T-helper 2 cell treated with Interferon-gamma antibody and Interleukin-4, amounts not matched to agents 5 μg/mL and 100 μg/mL, for 36 hours (primary cell): ENCODE measurements around the gene FAM222A.

Experiments used
- DNase-seq: peaks from one replicate; pipeline ENCODE4 v3.0.0; 2021; ENCODE audit warnings: low spot score
- H3K27ac Mint-ChIP-seq: one replicate; pipeline ENCODE4 v1.8.0; 2021; ENCODE audit warnings: mild to moderate bottlenecking, mixed read lengths
- H3K27me3 Mint-ChIP-seq: one replicate; pipeline ENCODE4 v1.8.0; 2021; ENCODE audit warnings: low read depth, mixed read lengths
- H3K36me3 Mint-ChIP-seq: one replicate; pipeline ENCODE4 v1.8.0; 2021; ENCODE audit warnings: low read depth, mixed read lengths
- H3K4me1 Mint-ChIP-seq: one replicate; pipeline ENCODE4 v1.8.0; 2021; ENCODE audit warnings: low read depth, mixed read lengths
- H3K4me3 Mint-ChIP-seq: one replicate; pipeline ENCODE4 v1.8.0; 2022; ENCODE audit warnings: mild to moderate bottlenecking, moderate library complexity, mixed read lengths
- H3K9me3 Mint-ChIP-seq: one replicate; pipeline ENCODE4 v1.8.0; 2021; ENCODE audit warnings: mixed read lengths

Gene FAM222A

DNA sequence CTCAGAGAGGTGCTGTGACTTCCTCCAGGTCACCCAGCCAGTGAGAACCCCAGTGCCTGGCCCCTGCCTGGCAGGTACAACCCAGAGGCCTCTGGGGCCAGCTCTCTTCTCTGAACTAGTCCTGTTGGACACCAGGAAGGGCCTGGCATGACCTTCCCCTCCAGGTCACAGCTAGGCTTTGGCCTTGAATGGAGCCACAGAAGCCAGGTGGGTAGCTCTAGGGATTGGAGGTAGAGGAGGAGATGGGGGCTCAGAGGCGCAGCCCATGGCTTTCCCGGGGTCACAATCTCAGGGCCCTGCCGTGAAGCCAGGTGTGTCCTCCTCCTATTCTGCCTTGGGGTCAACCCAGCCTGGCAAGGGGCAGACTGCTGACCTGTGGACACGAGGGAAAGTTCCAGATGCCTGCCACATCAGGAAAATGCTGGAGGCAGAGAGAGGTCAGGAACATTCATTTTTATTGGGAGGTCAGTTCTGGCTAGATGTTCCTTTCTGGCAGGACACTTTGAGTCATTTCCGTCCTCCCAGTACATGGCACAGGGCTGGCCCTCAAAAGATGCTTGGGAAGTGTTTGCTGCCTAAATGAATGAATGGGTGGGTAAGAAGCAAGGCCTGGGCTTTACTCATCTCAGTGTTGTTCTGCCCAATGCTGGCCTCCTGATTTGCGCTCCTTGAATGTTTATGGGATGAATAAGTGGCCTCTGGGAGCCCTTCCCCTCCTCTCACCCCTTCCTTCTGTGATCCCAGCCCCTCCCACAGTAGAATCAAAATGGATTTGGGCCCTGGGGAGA is 25.4 kb downstream of the FAM222A start:
- Mint-ChIP-seq H3K4me1 (no peaks in the 10 kb centered on the region), H3K27me3 (peaks cover 19% of the 10 kb centered on the region), H3K27ac (no peak overlapping the region), H3K9me3 (no peaks in the 10 kb centered on the region), H3K36me3 (no peaks in the 10 kb centered on the region), H3K4me3 (no peak overlapping the region)
- DNase-seq: no peak

GRCh38 chr12:109739747-109740693 is 26.4 kb downstream of the FAM222A start:
- Mint-ChIP-seq H3K27me3 (peaks cover 11% of the 10 kb centered on the region), H3K27ac (no peak overlapping the region), H3K36me3 (no peaks in the 10 kb centered on the region), H3K4me3 (no peak overlapping the region), H3K9me3 (no peaks in the 10 kb centered on the region), H3K4me1 (no peaks in the 10 kb centered on the region)
- no peak for DNase-seq

- H3K36me3 Mint-ChIP-seq: no peaks in the 10 kb centered on the region
- H3K4me1 Mint-ChIP-seq: no peaks in the 10 kb centered on the region
- H3K27me3 Mint-ChIP-seq: peaks cover 9% of the 10 kb centered on the region
- no peak overlapping the region for H3K4me3 Mint-ChIP-seq
- no peak overlapping the region for H3K27ac Mint-ChIP-seq
- DNase-seq: no peak
- H3K9me3 Mint-ChIP-seq: no peaks in the 10 kb centered on the region
Measured at GRCh38 chr12:109740694-109741245, 27.1 kb downstream of the FAM222A start.

DNA sequence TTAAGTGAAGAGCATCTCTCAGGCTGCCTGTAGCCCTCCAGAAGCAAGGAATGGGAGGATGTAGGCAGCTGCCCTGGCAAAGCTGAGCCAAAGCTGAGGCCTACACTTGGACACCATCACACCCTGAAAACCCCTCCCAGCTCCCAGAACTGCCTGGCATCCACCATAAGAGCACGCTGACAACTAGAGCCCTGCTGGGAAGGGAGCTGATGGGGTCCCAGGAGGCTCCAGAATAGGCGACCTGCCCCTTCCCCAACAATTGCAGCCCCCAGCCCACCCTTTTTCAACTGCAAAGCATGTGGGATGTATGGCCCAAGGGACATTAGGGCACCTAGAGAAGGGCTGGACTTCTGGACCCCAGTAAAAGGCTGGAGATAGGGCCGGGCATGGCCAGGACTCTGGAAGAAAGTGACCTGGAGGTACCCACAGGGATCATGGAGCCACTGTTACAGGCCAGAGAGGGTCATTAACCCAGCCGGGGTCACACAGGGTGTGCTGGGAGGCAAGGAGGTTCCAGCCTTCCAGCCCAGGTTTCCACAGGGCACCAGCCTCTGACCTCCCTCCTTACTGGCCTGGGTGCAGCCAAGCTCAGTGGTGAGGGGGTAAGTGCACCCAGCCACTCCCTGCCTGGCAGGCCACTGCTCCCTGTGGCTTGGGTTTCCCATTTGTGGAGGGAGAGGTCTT is 27.8 kb downstream of the FAM222A start:
- H3K36me3 Mint-ChIP-seq: no peaks in the 10 kb centered on the region
- H3K9me3 Mint-ChIP-seq: no peaks in the 10 kb centered on the region
- H3K4me1 Mint-ChIP-seq: no peaks in the 10 kb centered on the region
- peaks cover 7% of the 10 kb centered on the region for H3K27me3 Mint-ChIP-seq
- DNase-seq: no peak
- no peak overlapping the region for H3K27ac Mint-ChIP-seq
- H3K4me3 Mint-ChIP-seq: no peak overlapping the region

- H3K4me3 Mint-ChIP-seq: no peak overlapping the region
- DNase-seq: no peak
- no peak overlapping the region for H3K27ac Mint-ChIP-seq
- H3K27me3 Mint-ChIP-seq: peaks cover 7% of the 10 kb centered on the region
- H3K4me1 Mint-ChIP-seq: no peaks in the 10 kb centered on the region
- H3K36me3 Mint-ChIP-seq: no peaks in the 10 kb centered on the region
- H3K9me3 Mint-ChIP-seq: no peaks in the 10 kb centered on the region
Measured at GRCh38 chr12:109741970-109742703, 28.5 kb downstream of the FAM222A start.

DNA sequence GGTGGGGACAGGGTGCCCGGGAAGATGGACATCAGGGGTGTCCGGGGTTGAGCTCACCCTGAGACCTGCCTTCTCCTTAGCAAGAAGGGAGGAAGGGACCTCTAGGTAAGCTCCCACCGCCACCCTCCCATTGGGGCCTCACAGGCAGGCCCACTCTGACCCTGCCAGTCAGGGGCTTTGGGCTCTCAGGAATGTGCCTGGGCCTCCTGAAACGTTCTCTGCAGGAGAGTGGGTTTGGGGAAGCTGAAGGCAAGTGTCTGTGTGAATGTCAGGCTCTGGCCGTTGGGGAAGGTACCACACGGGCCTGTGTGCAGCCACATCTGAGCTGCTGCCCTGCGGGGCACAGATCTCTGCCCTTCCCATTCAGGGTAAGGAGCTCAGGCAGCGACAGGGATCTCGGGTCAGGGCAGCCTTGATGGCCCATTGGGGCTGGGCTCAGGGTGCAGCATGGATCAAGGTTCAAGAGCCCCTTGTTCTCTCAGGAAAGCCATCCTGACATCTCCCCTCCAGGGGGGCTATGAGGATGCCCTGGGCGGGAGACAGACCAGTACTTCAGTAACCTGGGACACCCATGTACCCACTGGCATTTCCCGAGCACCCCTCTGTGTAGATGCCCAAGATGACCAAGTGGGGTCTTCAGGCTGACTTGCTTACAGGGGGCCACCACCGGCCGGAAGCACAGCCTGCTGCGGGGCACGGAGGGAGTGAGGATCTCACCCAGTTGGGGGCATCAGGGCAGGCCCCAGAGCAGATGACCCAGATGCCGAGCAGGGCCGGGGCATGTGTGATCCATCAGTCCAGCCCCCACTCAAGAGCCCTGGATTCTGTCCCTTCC is 29.7 kb downstream of the FAM222A start:
- no peak for DNase-seq

GRCh38 chr12:109744026-109744425 is 30.4 kb downstream of the FAM222A start:
- Mint-ChIP-seq H3K4me3 (no peak overlapping the region), H3K27me3 (peaks cover 16% of the 10 kb centered on the region), H3K36me3 (no peaks in the 10 kb centered on the region), H3K4me1 (no peaks in the 10 kb centered on the region), H3K9me3 (no peaks in the 10 kb centered on the region), H3K27ac (no peak overlapping the region)
- DNase-seq: no peak

More for the DNA sequence above, 29.7 kb downstream of the FAM222A start:
- H3K27ac Mint-ChIP-seq: no peak overlapping the region
- H3K9me3 Mint-ChIP-seq: no peaks in the 10 kb centered on the region
- H3K4me1 Mint-ChIP-seq: no peaks in the 10 kb centered on the region
- H3K27me3 Mint-ChIP-seq: peaks cover 13% of the 10 kb centered on the region
- H3K36me3 Mint-ChIP-seq: no peaks in the 10 kb centered on the region
- no peak overlapping the region for H3K4me3 Mint-ChIP-seq

DNA sequence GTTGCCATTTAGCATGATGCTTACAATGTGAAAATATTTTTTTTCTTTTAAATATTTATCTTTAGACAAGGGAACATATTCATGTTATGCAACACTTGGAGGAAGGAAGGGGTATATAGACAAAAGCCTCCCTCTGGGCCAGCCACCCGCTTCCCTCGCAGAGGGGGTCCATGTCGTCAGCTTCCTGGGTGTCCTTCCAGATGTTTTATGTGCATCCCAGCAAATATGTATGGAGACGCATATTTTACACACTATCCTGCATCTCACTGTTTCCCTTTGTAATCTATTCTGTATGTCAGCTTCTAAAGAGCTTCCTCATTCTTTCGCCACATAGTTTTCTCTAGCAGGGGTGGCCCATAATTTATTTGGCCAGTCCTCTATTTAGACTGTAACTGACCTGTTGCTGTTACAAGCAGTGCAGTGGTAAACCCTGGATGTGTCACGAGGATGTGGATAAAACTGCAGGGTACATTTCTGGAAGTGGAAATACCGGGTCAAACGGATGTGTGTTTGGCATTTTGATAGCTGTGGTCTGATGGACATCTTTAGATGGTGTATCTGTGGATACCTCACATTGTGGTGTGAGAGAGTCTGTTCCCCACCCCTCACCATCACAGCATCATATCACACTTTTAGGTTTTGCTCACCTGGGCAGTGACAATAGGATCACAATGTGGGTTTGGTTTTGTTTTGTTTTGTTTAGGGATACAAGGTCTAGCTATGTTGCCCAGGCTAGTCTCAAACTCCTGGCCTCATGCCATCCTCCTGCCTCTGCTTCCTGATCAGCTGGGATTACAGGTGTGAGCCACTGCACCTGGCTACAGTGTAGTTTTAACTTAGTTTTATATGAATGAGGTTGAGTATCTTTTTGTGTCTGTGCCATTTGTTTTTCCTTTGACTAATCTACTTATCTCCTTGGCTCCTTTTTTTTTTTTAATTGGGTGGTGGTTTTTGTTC is 31.6 kb downstream of the FAM222A start:
- Mint-ChIP-seq H3K36me3 (no peaks in the 10 kb centered on the region), H3K4me1 (no peaks in the 10 kb centered on the region), H3K9me3 (no peaks in the 10 kb centered on the region), H3K4me3 (no peak overlapping the region), H3K27me3 (peaks cover 18% of the 10 kb centered on the region), H3K27ac (no peak overlapping the region)
- no peak for DNase-seq

DNA sequence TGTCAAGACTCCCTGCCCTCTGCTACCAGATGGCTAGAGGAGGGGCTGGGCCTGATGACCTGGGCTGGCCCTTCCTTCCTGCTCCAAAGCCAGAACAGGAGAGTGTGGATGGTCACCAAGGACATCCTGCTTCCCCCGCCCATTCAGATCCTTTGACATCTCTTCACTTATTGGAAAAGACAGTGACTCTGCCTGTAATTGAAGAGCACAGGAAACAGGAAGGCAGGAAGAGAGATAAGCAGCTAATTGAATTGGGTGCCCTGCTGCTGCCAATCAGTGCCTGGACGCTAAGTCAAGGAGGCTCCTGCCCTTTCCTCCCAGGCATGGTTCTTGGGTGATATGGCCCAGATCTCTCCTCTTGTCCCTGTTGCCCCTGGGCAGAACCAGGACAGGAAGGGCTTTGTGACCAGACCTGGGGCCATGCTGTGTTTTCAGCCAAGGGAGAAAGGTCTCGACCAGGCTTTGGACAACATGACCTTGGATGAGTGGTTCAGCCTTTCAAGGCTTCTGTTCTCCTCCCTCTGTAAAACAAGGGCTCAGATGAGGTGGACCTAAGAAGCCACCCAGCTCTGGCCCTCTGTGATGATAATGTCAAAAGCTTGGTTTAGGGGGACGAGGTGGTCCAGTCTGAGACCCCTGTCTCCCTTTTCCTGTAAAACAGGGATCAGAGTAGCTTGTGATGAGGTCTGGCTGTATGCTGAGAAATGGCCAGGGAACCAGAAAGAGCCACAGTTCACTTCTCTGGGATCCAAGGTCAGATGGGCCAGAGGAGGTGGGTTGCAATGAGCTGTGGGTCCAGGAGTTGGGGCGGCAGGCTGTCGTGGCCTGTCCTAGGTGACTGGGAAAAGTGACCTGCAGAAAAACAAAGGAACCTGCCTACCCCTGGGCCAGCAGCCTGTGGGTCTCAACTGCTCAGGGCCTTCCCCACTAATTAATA is 38.8 kb downstream of the FAM222A start:
- no peak overlapping the region for H3K27ac Mint-ChIP-seq
- H3K36me3 Mint-ChIP-seq: no peaks in the 10 kb centered on the region
- no peak for DNase-seq
- no peaks in the 10 kb centered on the region for H3K4me1 Mint-ChIP-seq
- H3K4me3 Mint-ChIP-seq: no peak overlapping the region
- H3K27me3 Mint-ChIP-seq: peaks cover 22% of the 10 kb centered on the region
- peaks cover 12% of the 10 kb centered on the region for H3K9me3 Mint-ChIP-seq

GRCh38 chr12:109753054-109753401 is 39.4 kb downstream of the FAM222A start:
- Mint-ChIP-seq H3K4me1 (no peaks in the 10 kb centered on the region), H3K27ac (no peak overlapping the region), H3K9me3 (peaks cover 12% of the 10 kb centered on the region), H3K36me3 (no peaks in the 10 kb centered on the region), H3K4me3 (no peak overlapping the region), H3K27me3 (peaks cover 20% of the 10 kb centered on the region)
- no peak for DNase-seq

- H3K36me3 Mint-ChIP-seq: no peaks in the 10 kb centered on the region
- H3K27ac Mint-ChIP-seq: no peak overlapping the region
- H3K27me3 Mint-ChIP-seq: peaks cover 15% of the 10 kb centered on the region
- no peak overlapping the region for H3K4me3 Mint-ChIP-seq
- H3K9me3 Mint-ChIP-seq: peaks cover 12% of the 10 kb centered on the region
- no peaks in the 10 kb centered on the region for H3K4me1 Mint-ChIP-seq
- DNase-seq: no peak
Measured at GRCh38 chr12:109753959-109754358, 40.3 kb downstream of the FAM222A start.
